Natural killer cell (primary cell): Measurements from ENCODE around the gene CRKL. TPM values are rescaled to one million over a fixed set of nuclear protein-coding genes. Genes with fewer than 3 reads are reported as not detected.

Experiments
- ATAC-seq, 3 donors: fragments of 150-1000 bp in 2 of 3; fragments of 200-7000 bp in 1 of 3; cut with Tn5 transposase; 1 replicate in 1 of 3; 2 replicates in 2 of 3; pipeline ENCODE4 v1.10.0; 2021; ENCODE audit warnings: mild to moderate bottlenecking in 2 of 3, moderate library complexity in 2 of 3
- DNase-seq, 2 donors: peaks; one replicate each; pipeline versions ENCODE4 v3.0.0 to v3.0.0-alpha.2; 2013 to 2021; ENCODE audit warnings: mixed read lengths in 1 of 2
- H3K27ac ChIP-seq: one replicate; pipeline ENCODE4 v1.5.1; 2013; ENCODE audit warnings: mild to moderate bottlenecking, low read length
- H3K27me3 ChIP-seq: one replicate; pipeline ENCODE4 v1.6.1; 2013; ENCODE audit warnings: low read length; ENCODE audit not compliant: control insufficient read depth, insufficient read depth
- H3K36me3 ChIP-seq: one replicate; pipeline ENCODE4 v1.6.1; 2013; ENCODE audit warnings: low read length; ENCODE audit not compliant: control insufficient read depth, insufficient read depth
- H3K4me1 ChIP-seq: one replicate; pipeline ENCODE4 v1.6.1; 2013; ENCODE audit warnings: low read length; ENCODE audit not compliant: control insufficient read depth, insufficient read depth
- H3K4me3 ChIP-seq: one replicate; pipeline ENCODE4 v1.5.1; 2013; ENCODE audit warnings: low read length
- H3K9me3 ChIP-seq: one replicate; pipeline ENCODE4 v1.6.1; 2013; ENCODE audit warnings: low read length; ENCODE audit not compliant: control insufficient read depth, insufficient read depth
- H3K27ac Mint-ChIP-seq, 2 donors: one replicate each; pipeline ENCODE4 v1.8.0; 2022; ENCODE audit warnings: mild to moderate bottlenecking in 2 of 2, mixed read lengths in 2 of 2, moderate library complexity in 1 of 2
- H3K27me3 Mint-ChIP-seq, 2 donors: one replicate each; pipeline ENCODE4 v1.8.0; 2022; ENCODE audit warnings: low read depth in 2 of 2, mixed read lengths in 2 of 2
- H3K36me3 Mint-ChIP-seq: one replicate; pipeline ENCODE4 v1.8.0; 2022; ENCODE audit warnings: mixed read lengths
- H3K4me1 Mint-ChIP-seq, 2 donors: one replicate each; pipeline ENCODE4 v1.8.0; 2022; ENCODE audit warnings: mixed read lengths in 2 of 2
- H3K4me3 Mint-ChIP-seq: one replicate; pipeline ENCODE4 v1.8.0; 2022; ENCODE audit warnings: mild to moderate bottlenecking, moderate library complexity, mixed read lengths
- H3K9me3 Mint-ChIP-seq, 2 donors: one replicate each; pipeline ENCODE4 v1.8.0; 2022; ENCODE audit warnings: mixed read lengths in 2 of 2
- WGBS: methylation state at CpG from one replicate; pipeline ENCODE4 v1.1.7; 2013; ENCODE audit warnings: missing lambda C conversion rate; ENCODE audit not compliant: insufficient coverage; 5-methylcytosine and 5-hydroxymethylcytosine counted together
- intact Hi-C: fragments of 100-400 bp; cut with micrococcal nuclease; formaldehyde crosslinking; loops from one replicate; pipeline ENCODE4 v1.14.2; 2022
- total RNA-seq, 4 donors: library from RNA; stranded (reverse); fragments of 120-200 nt in 1 of 4; gene quantifications; one replicate each; pipeline versions ENCODE4 v1.2.3 to v1.2.4, GENCODE V29; 2013 to 2022
- TF ChIP-seq, protein P1 (sequence below): fragments of 200-600 bp; IDR thresholded peaks from one replicate; pipeline ENCODE4 v1.8.0; 2022; ENCODE audit warnings: antibody characterized with exemption

The CRKL gene
- total RNA-seq, 3 donors from 2014 or later (not counting 1 experiment from before 2014, with no cell fraction given) = 50.7 to 71.2 (median 67.4) TPM

DNA sequence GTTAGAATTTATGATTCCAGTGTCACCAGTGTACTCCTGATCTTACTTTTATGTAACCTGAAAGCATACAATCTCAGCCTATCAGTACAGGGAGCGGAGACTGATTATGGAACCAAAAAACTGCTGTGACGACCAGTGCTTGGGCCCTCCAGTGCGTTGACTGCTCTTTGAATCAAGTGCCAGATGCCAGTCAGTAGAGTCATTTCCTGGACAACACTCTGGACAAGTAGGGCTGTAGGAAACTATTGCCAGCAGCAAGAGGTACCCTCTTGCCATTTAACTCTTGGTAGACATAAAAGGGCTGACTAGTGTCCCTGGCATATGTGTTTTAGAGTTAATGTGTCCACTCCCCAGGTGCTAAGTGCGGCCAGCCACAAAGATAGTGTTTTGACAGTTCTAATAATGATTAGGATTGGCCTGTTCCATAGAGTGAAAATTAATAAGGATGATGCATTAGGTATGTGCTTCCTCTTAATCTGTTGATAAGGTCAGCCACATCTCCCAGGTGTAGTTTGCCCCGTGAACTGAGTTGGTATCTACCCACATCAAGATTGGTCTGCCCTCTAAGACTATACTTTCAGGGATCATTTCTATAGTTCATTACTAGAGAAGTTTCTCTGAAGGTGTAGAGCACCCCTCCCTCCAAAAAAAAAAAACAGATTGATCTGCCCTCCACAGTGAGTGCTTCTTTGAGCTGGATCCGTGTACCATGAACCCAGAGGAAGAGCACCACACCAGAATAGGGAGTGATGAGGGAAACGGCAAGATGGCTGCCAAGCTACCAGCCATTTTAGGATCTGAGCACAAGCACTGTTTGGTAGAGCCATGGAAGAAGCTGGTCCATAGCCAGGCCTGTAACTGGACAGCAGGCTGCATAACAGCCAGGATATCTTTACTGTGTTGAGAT is 29.1 kb downstream of the CRKL start:
- Histone ChIP-seq H3K27ac (no peak overlapping the region), H3K9me3 (no peaks in the 10 kb centered on the region), H3K4me1 (peaks cover 12% of the 10 kb centered on the region), H3K27me3 (no peaks in the 10 kb centered on the region), H3K36me3 (peaks cover 17% of the 10 kb centered on the region), H3K4me3 (no peak overlapping the region)
- Mint-ChIP-seq H3K4me3 (no peak overlapping the region), H3K27ac (peak overlapping the region; percentile 60 to 71), H3K27me3 (no peaks in the 10 kb centered on the region), H3K4me1 (peaks cover 62 to 66% of the 10 kb centered on the region in 2 donors), H3K9me3 (no peaks in the 10 kb centered on the region), H3K36me3 (peaks cover 4% of the 10 kb centered on the region)
- TF ChIP-seq, protein P1, sequence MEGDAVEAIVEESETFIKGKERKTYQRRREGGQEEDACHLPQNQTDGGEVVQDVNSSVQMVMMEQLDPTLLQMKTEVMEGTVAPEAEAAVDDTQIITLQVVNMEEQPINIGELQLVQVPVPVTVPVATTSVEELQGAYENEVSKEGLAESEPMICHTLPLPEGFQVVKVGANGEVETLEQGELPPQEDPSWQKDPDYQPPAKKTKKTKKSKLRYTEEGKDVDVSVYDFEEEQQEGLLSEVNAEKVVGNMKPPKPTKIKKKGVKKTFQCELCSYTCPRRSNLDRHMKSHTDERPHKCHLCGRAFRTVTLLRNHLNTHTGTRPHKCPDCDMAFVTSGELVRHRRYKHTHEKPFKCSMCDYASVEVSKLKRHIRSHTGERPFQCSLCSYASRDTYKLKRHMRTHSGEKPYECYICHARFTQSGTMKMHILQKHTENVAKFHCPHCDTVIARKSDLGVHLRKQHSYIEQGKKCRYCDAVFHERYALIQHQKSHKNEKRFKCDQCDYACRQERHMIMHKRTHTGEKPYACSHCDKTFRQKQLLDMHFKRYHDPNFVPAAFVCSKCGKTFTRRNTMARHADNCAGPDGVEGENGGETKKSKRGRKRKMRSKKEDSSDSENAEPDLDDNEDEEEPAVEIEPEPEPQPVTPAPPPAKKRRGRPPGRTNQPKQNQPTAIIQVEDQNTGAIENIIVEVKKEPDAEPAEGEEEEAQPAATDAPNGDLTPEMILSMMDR = no peak
- intact Hi-C loops = no loop called here
- ATAC-seq (no peak), DNase-seq (no peak)
- WGBS = 91% methylated on average over 7 of the region's 7 CpGs

DNA sequence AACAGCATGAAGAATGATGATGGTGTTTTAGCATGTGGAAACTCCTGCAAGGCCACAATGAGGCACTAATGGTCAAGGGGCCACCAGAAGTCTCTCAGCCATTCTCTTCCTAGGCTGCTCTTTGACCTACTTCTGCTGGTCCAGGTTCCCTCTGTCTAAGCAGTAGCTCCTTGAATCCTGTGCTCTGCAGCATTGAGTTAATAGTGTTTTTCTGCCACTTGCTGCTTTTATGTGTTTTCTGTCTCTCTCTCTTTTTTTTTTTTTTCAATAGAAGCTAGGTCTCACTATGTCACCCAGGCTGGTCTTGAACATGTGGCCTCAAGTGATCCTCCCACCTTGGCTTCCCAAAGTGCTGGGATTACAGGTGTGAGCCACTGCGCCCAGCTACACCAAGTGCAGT is 29.8 kb downstream of the CRKL start:
- TF ChIP-seq, protein P1 = no peak
- no peak overlapping the region for H3K27ac ChIP-seq
- Mint-ChIP-seq H3K36me3 (peaks cover 4% of the 10 kb centered on the region), H3K4me3 (no peak overlapping the region), H3K4me1 (peaks cover 57 to 61% of the 10 kb centered on the region in 2 donors), H3K27ac (peak overlapping the region; percentile 60 to 71), H3K27me3 (no peaks in the 10 kb centered on the region), H3K9me3 (no peaks in the 10 kb centered on the region)
- no peak overlapping the region for H3K4me3 ChIP-seq
- no peak for ATAC-seq
- WGBS = 95% methylated on average over 1 of the region's 1 CpG
- no peaks in the 10 kb centered on the region for H3K9me3 ChIP-seq
- H3K27me3 ChIP-seq = no peaks in the 10 kb centered on the region
- H3K4me1 ChIP-seq = peaks cover 12% of the 10 kb centered on the region
- no peak for DNase-seq
- H3K36me3 ChIP-seq = peaks cover 23% of the 10 kb centered on the region
- intact Hi-C loops = no loop called here

DNA sequence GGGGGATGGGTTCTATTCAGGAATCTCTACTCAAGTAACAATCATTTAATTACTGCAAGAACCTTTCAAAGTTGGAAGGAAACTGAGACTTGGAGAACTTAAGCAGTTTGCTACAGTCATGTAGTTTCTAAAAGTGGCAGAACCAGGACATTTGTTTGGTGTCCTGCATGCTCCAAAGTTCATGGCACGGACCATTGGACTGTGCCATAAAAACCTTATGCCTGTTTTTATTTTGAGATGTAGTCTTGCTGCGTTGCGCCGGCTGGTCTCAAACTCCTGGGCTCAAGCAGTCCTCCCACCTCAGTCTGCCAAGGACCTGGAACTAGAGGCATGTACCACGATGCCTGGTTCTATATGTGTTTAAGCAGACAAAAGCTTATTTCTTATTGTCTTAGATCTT is 31.2 kb downstream of the CRKL start:
- intact Hi-C loops = no loop called here
- no peaks in the 10 kb centered on the region for H3K9me3 Mint-ChIP-seq
- H3K4me1 Mint-ChIP-seq = peaks cover 43 to 47% of the 10 kb centered on the region in 2 donors
- TF ChIP-seq, protein P1 = no peak
- DNase-seq (no peak), ATAC-seq (no peak)
- H3K9me3 ChIP-seq = no peaks in the 10 kb centered on the region
- peaks cover 4% of the 10 kb centered on the region for H3K36me3 Mint-ChIP-seq
- H3K27me3 ChIP-seq = no peaks in the 10 kb centered on the region
- H3K4me3 Mint-ChIP-seq = no peak overlapping the region
- peaks cover 12% of the 10 kb centered on the region for H3K4me1 ChIP-seq
- peak overlapping the region in 1 of 2 donors; percentile 41 for H3K27ac Mint-ChIP-seq
- WGBS = 95% methylated on average over 5 of the region's 5 CpGs
- peaks cover 36% of the 10 kb centered on the region for H3K36me3 ChIP-seq
- H3K27me3 Mint-ChIP-seq = no peaks in the 10 kb centered on the region
- no peak overlapping the region for H3K27ac ChIP-seq
- no peak overlapping the region for H3K4me3 ChIP-seq
